HS-5 (cell line): Measurements from ENCODE around the gene YES1.
"Not testable (repeated sequence)": the region's sequence is repeated elsewhere in the genome, so short reads cannot be mapped to it uniquely, and the experiment has no call there.

Experiments used
- DNase-seq: peaks from one replicate; pipeline ENCODE4 v3.0.0-alpha.2; 2012; ENCODE audit warnings: low read depth

Gene YES1

DNA sequence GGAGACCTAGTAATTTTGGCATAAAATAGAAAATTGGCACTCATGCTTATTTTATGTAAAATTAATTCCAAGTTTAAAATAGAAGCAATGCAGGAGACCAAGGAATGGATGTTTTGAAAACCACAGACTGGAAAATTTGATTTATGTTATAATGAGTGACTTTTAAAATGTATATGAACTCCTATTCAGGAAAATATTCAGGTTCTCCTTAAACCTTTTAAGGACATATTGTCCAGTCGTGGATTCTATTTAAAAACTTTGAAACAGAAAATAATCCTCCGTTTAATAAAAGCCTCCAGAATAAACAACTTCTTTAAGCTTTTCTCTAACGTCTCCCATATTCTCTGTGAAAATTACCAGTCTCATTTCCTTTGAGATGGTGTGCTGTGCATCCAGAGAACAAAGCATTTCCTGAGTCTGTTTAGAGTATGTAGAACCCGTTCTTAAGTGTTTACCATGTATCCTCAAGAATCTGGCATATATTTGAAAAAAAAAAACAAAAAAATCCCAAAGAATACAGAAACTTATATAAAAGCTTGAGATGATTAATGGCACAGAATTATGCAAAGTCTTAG, 8.6 kb upstream of the YES1 start:
- no peak for DNase-seq

DNA sequence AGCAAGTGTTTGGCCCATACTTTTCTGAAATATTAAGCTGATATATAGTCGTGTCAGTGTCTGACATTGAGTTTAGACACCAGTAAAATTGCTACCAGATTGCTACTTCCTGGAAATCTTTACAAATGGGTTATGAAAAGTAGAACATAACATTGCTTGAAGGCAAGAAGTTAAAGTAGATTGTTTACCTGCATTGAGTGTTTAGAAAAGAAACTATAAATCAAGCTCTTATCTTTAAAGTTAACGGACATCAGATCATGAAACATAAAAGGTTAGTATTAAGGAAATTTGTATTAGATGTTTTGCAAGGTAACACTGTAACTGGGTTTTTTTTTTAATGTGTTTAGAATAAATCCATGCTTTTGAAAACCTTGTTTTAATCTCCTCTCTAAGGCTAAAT, 4.8 kb upstream of the YES1 start:
- DNase-seq: no peak

DNA sequence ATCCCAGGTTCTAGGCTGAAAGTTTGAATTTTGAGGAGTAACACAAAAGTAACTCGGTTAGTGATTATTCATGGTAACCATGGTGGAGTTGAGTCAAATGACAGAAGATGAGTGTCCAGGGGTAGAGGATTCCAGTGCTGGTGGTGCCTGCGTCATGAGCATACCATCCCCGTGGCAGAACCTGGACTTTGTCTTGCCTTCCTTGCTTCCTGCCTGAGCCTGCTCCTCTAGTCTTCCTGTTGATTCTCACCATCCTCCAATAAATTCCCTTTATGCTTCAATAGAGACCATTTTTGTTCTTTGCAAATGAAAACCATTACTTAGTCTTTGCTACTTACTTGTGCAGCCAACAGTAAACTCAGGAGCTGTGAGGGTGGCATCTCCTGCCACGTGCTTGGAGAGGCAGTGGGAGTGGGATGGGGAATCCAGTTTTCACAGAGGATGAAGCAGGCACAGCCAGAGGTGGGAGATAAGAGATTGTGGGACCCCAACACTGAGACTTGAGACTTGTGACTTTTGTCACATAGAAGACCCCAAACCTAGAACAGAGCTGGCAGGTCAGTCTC, 4.1 kb upstream of the YES1 start:
- no peak for DNase-seq

DNA sequence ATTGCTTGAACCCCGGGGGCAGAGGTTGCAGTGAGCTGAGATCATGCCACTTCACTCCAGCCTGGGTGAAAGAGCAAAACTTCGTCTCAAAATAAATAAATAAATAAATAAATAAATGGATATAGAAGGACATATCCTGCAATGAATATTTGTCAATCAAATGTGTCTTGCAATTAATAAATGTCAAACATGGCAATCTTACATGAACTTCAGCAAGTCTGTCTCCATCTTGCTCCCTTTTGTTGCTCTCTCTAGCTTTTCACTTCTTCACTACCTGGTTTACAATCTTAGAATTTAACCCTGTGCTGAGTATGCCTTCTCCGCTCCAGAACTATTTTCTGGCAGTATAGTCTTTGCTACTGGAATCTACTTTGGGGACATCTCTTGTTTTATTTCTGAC, 3.3 kb upstream of the YES1 start:
- DNase-seq: no peak

DNA sequence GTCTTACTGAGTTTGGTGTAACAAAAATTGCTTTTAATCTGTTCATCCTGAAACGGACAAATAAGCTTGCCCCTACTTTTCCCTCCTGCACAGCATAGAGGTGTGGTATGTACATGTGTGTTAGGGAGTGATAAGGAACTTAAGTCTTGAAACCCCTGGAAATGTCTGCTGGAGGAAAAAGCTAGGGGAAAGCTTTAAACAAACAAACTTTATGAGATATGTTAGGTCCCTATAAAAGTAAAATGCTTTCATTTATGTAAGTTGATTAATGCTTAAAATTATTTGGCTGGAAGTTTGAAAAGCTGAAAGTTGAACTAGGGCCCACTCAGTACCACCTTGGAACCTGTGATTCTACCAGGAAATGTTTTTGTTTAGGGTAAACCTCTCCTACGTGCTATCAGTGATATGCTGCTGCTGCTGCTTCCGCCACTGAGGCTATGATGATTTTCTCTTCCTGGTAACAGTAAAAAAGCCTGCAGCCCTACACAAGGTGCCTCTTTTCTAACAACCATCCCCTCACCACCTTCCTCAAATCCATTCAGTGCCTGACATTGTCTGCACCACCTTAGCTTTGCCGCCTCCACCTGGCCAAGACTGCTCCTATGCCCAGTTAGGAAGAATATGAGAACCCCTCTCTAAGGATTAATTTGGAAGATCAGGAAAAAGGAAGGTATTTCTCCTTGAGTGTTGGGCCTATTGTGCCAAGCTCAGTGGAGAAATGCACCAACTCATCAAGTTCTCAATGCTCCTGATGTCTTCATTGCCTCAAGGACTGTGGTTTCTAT, 2.5 kb upstream of the YES1 start:
- DNase-seq: no peak

DNA sequence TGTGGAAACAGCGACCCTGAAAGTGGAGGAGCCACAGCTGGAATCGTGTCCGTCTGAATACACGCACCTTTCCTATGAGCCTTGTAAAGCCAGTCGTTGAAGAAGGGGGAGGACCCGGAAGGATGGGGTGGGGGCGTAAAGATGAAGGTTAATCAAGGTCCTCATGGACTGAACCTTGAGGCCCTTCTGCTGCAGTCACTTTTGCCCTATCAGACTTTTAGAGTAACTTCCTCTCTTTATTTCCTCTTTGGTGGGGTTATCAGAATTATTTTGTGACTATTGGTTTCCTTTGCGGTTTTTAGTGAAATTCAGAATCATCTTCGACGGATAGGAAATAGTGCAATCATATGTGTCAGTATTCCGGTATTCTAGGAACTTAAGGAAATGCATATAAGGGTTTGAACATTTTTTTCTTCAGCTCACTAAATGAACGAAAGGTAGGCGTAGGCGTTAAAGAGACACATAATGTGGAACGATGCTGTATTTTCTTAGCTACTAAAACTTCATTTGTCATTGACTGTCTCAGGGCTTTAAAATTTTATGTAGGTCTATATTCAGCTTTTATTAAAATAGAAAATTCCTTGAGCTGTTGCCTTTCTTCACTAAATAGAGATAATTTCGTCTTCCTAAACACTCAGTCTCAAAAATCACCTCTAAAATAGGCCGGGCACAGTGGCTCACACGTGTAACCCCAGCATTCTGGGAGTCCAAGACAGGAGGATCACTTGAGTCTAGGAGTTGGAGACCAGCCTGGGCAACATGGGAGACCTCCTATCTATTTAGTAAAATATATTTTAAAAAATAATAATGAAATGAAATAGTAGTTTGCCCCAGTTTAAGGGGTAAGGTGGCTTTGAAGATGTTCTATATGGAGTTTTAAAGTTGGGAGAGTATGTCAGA, 1.4 kb upstream of the YES1 start:
- no peak for DNase-seq

DNA sequence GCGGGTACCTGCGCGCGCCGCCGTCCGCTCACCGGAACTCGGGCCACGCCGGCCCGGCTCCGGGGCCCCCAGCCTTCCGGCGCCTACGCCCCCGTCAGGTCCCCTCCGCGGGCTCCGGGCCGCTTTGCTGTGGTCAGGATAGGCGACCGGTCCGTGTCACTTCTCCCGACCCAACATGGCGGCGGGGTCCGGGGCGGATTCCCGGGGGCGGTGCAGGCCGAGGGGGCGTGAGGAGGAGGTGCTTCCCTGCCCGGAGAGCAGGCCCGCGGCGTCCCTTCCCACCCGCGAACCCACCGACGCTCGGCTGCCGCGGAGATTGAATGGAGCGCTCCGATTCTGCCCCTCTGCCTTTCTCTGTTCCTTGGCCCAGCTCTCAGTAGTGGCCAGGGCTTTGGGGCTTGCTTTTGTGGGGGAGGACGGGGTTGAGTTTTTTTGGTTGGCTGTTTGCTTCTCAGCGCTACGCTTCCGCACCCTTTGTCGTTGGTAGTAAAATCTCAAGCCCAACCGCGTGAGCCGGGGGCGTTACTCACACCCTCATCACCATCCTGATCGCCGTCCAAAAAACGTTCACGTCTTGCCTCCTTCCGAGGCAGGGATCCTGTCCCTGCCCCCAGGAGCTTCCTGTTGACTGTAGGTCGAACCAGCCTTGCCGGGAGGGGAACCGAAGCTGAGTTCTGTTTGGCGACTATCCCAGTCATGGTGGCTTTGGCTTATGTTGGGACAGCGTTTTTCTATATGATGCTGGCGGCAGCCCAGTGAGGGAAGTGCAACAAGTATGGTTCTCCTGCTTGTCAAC, 532 bp upstream of the YES1 start:
- peak; percentile 68 for DNase-seq

DNA sequence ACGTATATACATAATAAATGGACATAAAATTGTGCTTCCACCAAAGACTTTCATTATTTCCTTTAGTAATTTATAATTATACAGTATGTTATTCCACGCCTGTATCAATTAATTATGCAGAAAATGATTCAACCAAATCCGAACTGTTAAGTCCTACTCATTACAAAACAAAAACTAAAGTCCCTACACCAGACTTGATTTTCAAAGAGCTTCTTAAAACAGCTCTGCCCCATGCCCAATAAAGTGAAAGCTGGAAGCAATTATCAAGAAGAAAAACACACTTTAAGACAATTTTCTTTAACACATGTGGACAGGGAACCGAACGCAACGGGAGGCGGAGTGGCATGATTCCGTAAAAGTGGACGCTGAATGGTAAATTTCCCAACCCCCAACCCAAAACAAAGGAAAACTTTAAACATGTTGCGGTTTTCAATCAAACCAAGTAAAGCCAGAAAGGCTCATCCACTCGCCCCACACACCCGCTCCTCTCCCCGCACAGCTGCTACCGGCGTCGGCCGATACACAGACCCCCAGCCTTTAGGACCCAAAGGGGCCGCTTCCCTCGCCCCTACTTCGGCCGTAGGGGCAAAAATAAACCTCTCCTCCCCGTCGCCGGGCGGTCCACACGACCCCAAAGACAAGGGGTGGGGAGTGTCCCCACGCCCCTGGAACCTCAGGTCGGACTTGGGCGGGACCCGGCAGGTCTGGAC, 705 bp downstream of the YES1 start:
- peak; percentile 5 for DNase-seq

DNA sequence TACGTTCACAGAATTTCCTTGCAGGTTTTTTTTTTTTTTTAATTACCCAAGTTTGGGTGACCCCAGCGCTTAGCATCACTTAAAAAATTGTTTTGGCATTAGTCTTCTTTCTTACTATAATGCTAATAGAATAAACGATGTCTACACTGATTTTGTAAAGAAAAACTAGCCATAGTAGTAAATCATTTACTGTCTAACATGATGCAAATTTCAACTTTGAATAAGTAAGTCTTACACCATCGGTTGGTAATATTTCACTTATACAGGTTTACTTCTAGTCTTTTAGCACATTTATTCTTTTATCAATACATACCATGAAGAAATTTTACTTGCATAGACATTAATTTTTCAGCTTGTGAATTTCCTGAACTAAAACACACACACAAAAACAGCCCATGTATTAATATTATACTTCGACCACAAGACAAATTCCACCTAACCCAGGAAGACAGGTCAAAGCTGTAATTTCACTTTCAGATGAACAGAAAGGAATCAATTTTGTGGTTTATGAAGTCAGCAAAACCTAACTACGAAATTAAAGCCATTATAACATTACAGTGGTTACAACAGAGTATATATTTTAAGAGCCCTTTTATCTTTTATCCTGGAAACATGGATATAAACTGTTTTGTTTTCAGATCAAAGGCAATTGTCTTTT, 1.9 kb downstream of the YES1 start:
- no peak for DNase-seq

DNA sequence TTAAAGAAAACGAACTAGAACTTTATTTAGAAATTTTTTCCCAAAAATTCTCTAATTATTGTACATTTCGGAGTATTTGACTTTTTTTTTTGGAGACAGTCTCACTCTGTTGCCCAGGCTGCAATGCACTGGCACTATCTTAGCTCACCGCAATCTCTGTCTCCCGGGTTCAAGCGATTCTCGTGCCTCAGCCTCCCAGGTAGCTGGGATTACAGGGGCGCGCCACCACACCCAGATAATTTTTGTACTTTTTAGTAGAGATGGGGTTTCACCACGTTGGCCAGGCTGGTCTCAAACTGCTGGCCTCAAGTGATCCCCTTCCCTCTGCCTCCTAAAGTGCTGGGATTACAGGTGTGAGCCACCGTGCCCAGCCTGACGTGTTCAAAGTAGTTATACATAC, 2.8 kb downstream of the YES1 start:
- not testable (repeated sequence) for DNase-seq

DNA sequence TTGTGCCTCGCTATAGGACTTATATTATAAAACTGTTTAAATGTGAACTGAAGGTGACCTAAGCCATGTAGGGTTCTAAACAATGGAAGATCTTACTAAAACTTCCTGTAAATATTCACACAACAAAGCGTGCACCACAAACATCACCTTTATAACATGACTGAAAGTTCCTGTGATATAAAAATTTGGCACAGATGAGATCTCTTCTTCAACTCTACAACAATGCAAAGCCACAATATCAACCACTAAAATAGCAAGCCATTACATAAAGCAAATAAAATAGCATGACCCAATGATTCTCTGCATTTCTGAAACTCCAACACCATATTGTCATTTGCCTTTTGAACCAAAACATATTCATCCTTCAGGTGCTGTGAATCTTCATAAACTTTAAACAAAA, 3.5 kb downstream of the YES1 start:
- DNase-seq: no peak

DNA sequence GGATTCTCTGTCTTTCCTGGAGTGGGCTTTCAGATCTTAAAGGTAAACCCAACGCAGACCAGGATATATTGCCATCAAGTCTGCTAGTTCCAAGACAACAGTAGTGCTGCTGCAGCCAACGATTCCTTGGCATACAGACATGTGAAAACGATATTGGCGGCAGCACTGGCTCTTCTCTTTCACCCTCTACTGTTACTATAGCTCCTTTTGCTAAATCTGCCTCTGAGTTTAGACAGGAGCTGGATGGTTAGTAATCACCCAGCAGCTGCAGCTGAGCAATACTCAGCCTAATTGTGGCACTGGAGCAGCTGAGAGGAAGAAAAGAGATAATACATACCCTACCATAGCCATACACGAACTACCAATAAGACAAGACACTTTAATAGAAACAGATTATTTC, 4.0 kb downstream of the YES1 start:
- no peak for DNase-seq

DNA sequence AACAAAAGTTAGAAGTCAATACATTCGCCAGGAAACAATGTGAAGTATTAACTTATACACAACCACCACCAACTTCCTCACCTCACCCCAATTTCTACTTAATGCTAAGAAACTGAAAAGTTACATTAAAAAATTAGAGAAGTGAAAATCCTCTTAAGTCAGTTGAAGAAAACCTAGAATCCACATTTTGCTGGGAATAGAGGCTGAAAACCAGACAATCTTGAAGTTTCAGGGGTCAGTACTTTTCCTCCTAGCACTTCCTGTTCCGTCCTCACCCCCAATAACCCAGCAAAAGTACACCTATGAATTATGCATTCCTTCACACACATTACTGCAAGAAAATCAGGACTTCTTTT, 6.3 kb downstream of the YES1 start:
- no peak for DNase-seq

DNA sequence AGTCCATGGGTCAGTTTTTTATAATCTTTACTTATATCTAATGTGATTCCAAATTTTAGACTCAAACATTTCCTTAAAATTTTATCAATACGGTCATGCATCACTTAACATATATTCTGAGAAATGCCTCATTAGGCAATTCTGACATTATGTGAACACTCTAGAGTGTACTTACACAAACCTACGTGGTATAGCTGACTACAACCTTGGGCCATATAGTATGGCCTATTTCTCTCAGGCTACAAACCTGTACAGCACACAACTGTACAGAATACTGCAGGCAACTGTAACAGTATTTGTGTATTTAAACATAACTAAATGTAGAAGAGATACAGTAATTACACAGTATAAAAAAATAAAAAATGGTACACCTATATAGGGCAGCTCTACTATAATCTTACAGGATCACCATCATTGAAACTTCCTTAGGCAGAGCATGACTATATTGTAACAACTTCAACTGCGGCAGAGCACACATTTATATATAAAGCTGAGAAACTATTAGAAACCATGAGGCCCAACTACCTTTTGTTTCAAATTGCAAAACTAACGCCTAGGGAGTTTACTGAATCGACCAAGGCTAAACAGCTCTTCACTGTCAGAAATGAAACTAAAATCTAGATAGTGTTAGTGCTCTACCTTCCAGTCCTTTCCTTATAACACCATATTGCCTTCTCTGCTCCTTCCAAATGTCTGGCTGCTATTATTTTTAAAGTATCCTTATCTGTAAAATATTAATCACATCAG, 6.9 kb downstream of the YES1 start:
- no peak for DNase-seq

DNA sequence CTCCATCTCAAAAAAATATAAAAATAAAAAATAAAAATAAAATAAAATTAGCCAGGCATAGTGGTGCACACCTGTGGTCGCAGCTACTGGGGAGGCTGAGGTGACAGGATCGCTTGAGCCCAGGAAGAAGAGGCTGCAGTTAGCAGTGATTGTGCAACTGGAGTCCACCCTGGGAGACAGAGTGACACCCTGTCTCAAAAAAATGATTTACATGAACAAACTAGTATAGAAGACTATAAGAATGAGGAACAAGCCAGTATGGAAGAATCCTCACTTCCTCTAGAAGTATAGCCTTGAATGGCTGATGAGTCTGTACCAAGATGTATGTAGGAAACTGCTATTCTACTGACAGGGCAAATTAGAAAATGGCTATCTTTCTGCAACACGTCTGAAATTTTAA, 10.9 kb downstream of the YES1 start:
- no peak for DNase-seq

DNA sequence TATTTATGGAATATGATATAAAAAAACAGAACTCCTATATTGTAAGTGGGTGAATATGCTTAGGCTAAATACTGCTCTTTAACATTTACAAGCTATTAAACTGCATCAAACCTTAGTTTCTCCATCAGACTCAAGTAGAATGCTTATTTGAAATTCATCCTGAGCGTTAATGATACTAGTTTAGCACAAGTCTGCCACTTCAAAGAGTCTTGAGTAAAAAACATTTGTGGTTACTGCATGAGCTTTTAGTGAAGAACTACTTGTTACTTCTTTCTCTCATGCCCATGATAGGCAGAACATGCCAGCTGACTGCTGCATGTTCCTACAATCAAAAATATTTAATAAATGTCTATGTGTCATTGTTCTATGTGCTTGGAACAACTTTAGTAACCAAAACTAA, 12.1 kb downstream of the YES1 start:
- DNase-seq: no peak

DNA sequence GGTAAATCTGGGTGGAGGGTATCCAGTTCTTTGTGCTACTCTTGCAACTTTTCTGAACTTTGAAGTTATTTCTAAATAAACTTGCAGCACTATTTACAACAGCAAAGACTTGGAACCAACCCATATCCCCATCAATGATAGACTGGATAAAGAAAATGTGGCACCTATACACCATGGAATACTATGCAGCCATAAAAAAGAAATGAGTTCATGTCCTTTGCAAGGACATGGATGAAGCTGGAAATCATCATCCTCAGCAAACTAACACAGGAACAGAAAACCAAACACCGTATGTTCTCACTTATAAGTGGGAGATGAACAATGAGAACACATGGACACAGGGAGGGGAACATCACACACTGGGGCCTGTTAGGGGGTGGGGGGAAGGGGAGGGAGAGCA, 16.7 kb downstream of the YES1 start:
- not testable (repeated sequence) for DNase-seq

DNA sequence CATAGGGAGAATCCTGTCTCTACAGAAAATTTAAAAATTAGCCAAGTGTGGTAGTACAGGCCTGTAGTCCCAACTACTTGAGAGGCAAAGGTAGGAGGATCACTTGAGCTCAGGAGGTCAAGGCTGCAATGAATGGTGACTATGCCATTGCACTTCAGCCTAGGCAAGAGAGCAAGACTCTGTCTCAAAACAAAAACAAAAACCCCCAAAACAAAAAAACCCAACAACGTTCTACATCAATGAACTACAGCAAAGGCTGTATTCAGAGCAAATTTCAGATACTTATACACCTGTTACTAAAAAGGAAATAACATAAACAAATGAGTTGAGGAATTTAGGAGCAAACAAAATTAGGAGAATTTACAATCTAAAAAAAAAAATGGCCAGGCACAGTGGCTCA, 22.6 kb downstream of the YES1 start:
- DNase-seq: no peak

DNA sequence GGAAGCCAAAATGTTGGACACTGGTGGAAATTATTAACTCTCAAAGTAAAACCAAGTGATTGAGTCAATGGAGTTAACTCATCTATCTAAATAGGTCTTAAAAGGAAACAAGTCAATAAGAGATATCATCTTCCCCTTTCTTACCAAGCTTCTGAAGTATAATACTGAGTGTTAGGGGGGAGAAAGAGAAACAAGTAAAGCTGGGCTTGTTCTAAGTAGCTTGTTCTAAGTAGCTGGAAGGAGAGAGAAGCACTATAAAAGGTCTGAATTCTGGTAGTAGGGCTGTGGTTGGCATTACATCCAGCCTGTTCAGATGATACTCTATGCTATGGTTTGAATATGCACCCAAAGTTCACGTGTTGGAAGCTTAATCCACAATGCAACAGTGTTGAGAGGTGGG, 26.8 kb downstream of the YES1 start:
- DNase-seq: no peak
